ENCODE data around the gene MMP26.

MMP26 gene

GRCh38 chr11:4704054-4704789 lies at the start of gene MMP26:
MMP26 (plus strand) TSS chr11:4704784.
- H3K9ac ChIP-seq (ENCODE audit: low read length) = no peak within 1 kb of the TSS
- H3K27me3 ChIP-seq (ENCODE audit: control insufficient read depth, insufficient read depth, low read length) = no peaks in the 10 kb centered on the region
- no peaks in the 10 kb centered on the region for H3K36me3 ChIP-seq (ENCODE audit: control insufficient read depth, insufficient read depth, low read length)
- H3K9me3 ChIP-seq (ENCODE audit: control insufficient read depth, low read length) = no peaks in the 10 kb centered on the region
- H3K4me1 ChIP-seq (ENCODE audit: control insufficient read depth, insufficient read depth, low read length) = no peaks in the 10 kb centered on the region
- no peak within 1 kb of the TSS for H3K4me3 ChIP-seq (ENCODE audit: low read length)

- Histone ChIP-seq H3K36me3 (ENCODE audit: control insufficient read depth, insufficient read depth, low read length) (no peaks in the 10 kb centered on the region), H3K9ac (ENCODE audit: low read length) (no peak overlapping the region), H3K27me3 (ENCODE audit: control insufficient read depth, insufficient read depth, low read length) (no peaks in the 10 kb centered on the region), H3K4me1 (ENCODE audit: control insufficient read depth, insufficient read depth, low read length) (no peaks in the 10 kb centered on the region), H3K9me3 (ENCODE audit: control insufficient read depth, low read length) (no peaks in the 10 kb centered on the region), H3K4me3 (ENCODE audit: low read length) (no peak overlapping the region)
Observed at GRCh38 chr11:4658629-4659445, 45.7 kb upstream of the MMP26 start.

- H3K4me3 ChIP-seq (ENCODE audit: low read length) = no peak overlapping the region
- no peaks in the 10 kb centered on the region for H3K36me3 ChIP-seq (ENCODE audit: control insufficient read depth, insufficient read depth, low read length)
- no peaks in the 10 kb centered on the region for H3K9me3 ChIP-seq (ENCODE audit: control insufficient read depth, low read length)
- H3K27me3 ChIP-seq (ENCODE audit: control insufficient read depth, insufficient read depth, low read length) = no peaks in the 10 kb centered on the region
- no peaks in the 10 kb centered on the region for H3K4me1 ChIP-seq (ENCODE audit: control insufficient read depth, insufficient read depth, low read length)
- no peak overlapping the region for H3K9ac ChIP-seq (ENCODE audit: low read length)
Observed at GRCh38 chr11:4662876-4663275, 41.7 kb upstream of the MMP26 start.

GRCh38 chr11:4664183-4664582 lies 40.4 kb upstream of the MMP26 start:
- H3K9me3 ChIP-seq (ENCODE audit: control insufficient read depth, low read length) = no peaks in the 10 kb centered on the region
- H3K27me3 ChIP-seq (ENCODE audit: control insufficient read depth, insufficient read depth, low read length) = no peaks in the 10 kb centered on the region
- H3K36me3 ChIP-seq (ENCODE audit: control insufficient read depth, insufficient read depth, low read length) = no peaks in the 10 kb centered on the region
- no peaks in the 10 kb centered on the region for H3K4me1 ChIP-seq (ENCODE audit: control insufficient read depth, insufficient read depth, low read length)
- no peak overlapping the region for H3K9ac ChIP-seq (ENCODE audit: low read length)
- H3K4me3 ChIP-seq (ENCODE audit: low read length) = no peak overlapping the region

- Histone ChIP-seq H3K9ac (ENCODE audit: low read length) (no peak overlapping the region), H3K36me3 (ENCODE audit: control insufficient read depth, insufficient read depth, low read length) (no peaks in the 10 kb centered on the region), H3K4me1 (ENCODE audit: control insufficient read depth, insufficient read depth, low read length) (no peaks in the 10 kb centered on the region), H3K9me3 (ENCODE audit: control insufficient read depth, low read length) (no peaks in the 10 kb centered on the region), H3K4me3 (ENCODE audit: low read length) (no peak overlapping the region), H3K27me3 (ENCODE audit: control insufficient read depth, insufficient read depth, low read length) (no peaks in the 10 kb centered on the region)
Observed at GRCh38 chr11:4664786-4665185, 39.8 kb upstream of the MMP26 start.

- no peak overlapping the region for H3K9ac ChIP-seq (ENCODE audit: low read length)
- H3K36me3 ChIP-seq (ENCODE audit: control insufficient read depth, insufficient read depth, low read length) = no peaks in the 10 kb centered on the region
- no peaks in the 10 kb centered on the region for H3K9me3 ChIP-seq (ENCODE audit: control insufficient read depth, low read length)
- H3K27me3 ChIP-seq (ENCODE audit: control insufficient read depth, insufficient read depth, low read length) = no peaks in the 10 kb centered on the region
- no peak overlapping the region for H3K4me3 ChIP-seq (ENCODE audit: low read length)
- no peaks in the 10 kb centered on the region for H3K4me1 ChIP-seq (ENCODE audit: control insufficient read depth, insufficient read depth, low read length)
Observed at GRCh38 chr11:4665424-4665823, 39.2 kb upstream of the MMP26 start.

GRCh38 chr11:4671741-4672140 lies 32.8 kb upstream of the MMP26 start:
- no peaks in the 10 kb centered on the region for H3K36me3 ChIP-seq (ENCODE audit: control insufficient read depth, insufficient read depth, low read length)
- no peaks in the 10 kb centered on the region for H3K9me3 ChIP-seq (ENCODE audit: control insufficient read depth, low read length)
- no peak overlapping the region for H3K9ac ChIP-seq (ENCODE audit: low read length)
- no peak overlapping the region for H3K4me3 ChIP-seq (ENCODE audit: low read length)
- no peaks in the 10 kb centered on the region for H3K27me3 ChIP-seq (ENCODE audit: control insufficient read depth, insufficient read depth, low read length)
- H3K4me1 ChIP-seq (ENCODE audit: control insufficient read depth, insufficient read depth, low read length) = no peaks in the 10 kb centered on the region

- H3K27me3 ChIP-seq (ENCODE audit: control insufficient read depth, insufficient read depth, low read length) = no peaks in the 10 kb centered on the region
- no peaks in the 10 kb centered on the region for H3K9me3 ChIP-seq (ENCODE audit: control insufficient read depth, low read length)
- H3K36me3 ChIP-seq (ENCODE audit: control insufficient read depth, insufficient read depth, low read length) = no peaks in the 10 kb centered on the region
- H3K4me1 ChIP-seq (ENCODE audit: control insufficient read depth, insufficient read depth, low read length) = no peaks in the 10 kb centered on the region
- no peak overlapping the region for H3K9ac ChIP-seq (ENCODE audit: low read length)
- H3K4me3 ChIP-seq (ENCODE audit: low read length) = no peak overlapping the region
Observed at GRCh38 chr11:4672470-4672869, 32.1 kb upstream of the MMP26 start.

- no peaks in the 10 kb centered on the region for H3K36me3 ChIP-seq (ENCODE audit: control insufficient read depth, insufficient read depth, low read length)
- no peaks in the 10 kb centered on the region for H3K27me3 ChIP-seq (ENCODE audit: control insufficient read depth, insufficient read depth, low read length)
- H3K9ac ChIP-seq (ENCODE audit: low read length) = no peak overlapping the region
- no peaks in the 10 kb centered on the region for H3K4me1 ChIP-seq (ENCODE audit: control insufficient read depth, insufficient read depth, low read length)
- H3K9me3 ChIP-seq (ENCODE audit: control insufficient read depth, low read length) = no peaks in the 10 kb centered on the region
- H3K4me3 ChIP-seq (ENCODE audit: low read length) = no peak overlapping the region
Observed at GRCh38 chr11:4673781-4674180, 30.8 kb upstream of the MMP26 start.

GRCh38 chr11:4677948-4678347 lies 26.6 kb upstream of the MMP26 start:
- Histone ChIP-seq H3K9ac (ENCODE audit: low read length) (no peak overlapping the region), H3K4me1 (ENCODE audit: control insufficient read depth, insufficient read depth, low read length) (no peaks in the 10 kb centered on the region), H3K4me3 (ENCODE audit: low read length) (no peak overlapping the region), H3K9me3 (ENCODE audit: control insufficient read depth, low read length) (no peaks in the 10 kb centered on the region), H3K36me3 (ENCODE audit: control insufficient read depth, insufficient read depth, low read length) (no peaks in the 10 kb centered on the region), H3K27me3 (ENCODE audit: control insufficient read depth, insufficient read depth, low read length) (no peaks in the 10 kb centered on the region)

- Histone ChIP-seq H3K36me3 (ENCODE audit: control insufficient read depth, insufficient read depth, low read length) (no peaks in the 10 kb centered on the region), H3K27me3 (ENCODE audit: control insufficient read depth, insufficient read depth, low read length) (no peaks in the 10 kb centered on the region), H3K9me3 (ENCODE audit: control insufficient read depth, low read length) (no peaks in the 10 kb centered on the region), H3K4me3 (ENCODE audit: low read length) (no peak overlapping the region), H3K9ac (ENCODE audit: low read length) (no peak overlapping the region), H3K4me1 (ENCODE audit: control insufficient read depth, insufficient read depth, low read length) (no peaks in the 10 kb centered on the region)
Observed at GRCh38 chr11:4680341-4680740, 24.2 kb upstream of the MMP26 start.

GRCh38 chr11:4682623-4683419 lies 21.8 kb upstream of the MMP26 start:
- no peaks in the 10 kb centered on the region for H3K27me3 ChIP-seq (ENCODE audit: control insufficient read depth, insufficient read depth, low read length)
- H3K4me1 ChIP-seq (ENCODE audit: control insufficient read depth, insufficient read depth, low read length) = no peaks in the 10 kb centered on the region
- H3K4me3 ChIP-seq (ENCODE audit: low read length) = no peak overlapping the region
- H3K9me3 ChIP-seq (ENCODE audit: control insufficient read depth, low read length) = no peaks in the 10 kb centered on the region
- H3K36me3 ChIP-seq (ENCODE audit: control insufficient read depth, insufficient read depth, low read length) = no peaks in the 10 kb centered on the region
- no peak overlapping the region for H3K9ac ChIP-seq (ENCODE audit: low read length)
